ENCODE results near the gene AIF1. TPM values are rescaled to one million over a fixed set of nuclear protein-coding genes. Genes with fewer than 3 reads are reported as not detected.

Gene AIF1
- total RNA-seq, 1 experiment from 2014 or later = not detected

DNA sequence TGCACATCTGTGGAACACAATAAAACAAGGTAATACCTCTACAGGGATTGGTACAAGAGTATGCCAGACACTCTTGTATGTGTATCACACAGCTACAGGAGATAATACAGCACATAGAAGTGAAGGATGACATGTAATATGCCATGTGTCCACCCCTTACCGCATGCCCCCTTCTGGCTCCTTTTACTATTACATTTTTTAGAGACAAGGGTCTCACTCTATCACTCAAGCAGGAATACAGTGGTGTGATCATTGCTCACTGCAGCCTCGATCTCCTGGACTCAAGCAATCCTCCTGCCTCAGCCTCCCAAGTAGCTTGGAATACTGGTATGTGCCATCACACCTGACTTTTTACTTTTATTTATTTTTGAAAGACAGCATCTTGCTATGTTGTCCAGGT is 18.0 kb upstream of the AIF1 start:
- no peaks in the 10 kb centered on the region for H3K27me3 ChIP-seq (ENCODE audit: low read length)
- no peaks in the 10 kb centered on the region for H3K9me3 ChIP-seq (ENCODE audit: low read length)
- H3K4me2 ChIP-seq (ENCODE audit: low read length) = no peak overlapping the region
- H4K20me1 ChIP-seq (ENCODE audit: low read length) = no peaks in the 10 kb centered on the region
- no peaks in the 10 kb centered on the region for H3K4me1 ChIP-seq (ENCODE audit: insufficient read depth, low read length)
- ATAC-seq (peak; percentile 76), DNase-seq (peak; percentile 58)
- TF ChIP-seq, protein P1, sequence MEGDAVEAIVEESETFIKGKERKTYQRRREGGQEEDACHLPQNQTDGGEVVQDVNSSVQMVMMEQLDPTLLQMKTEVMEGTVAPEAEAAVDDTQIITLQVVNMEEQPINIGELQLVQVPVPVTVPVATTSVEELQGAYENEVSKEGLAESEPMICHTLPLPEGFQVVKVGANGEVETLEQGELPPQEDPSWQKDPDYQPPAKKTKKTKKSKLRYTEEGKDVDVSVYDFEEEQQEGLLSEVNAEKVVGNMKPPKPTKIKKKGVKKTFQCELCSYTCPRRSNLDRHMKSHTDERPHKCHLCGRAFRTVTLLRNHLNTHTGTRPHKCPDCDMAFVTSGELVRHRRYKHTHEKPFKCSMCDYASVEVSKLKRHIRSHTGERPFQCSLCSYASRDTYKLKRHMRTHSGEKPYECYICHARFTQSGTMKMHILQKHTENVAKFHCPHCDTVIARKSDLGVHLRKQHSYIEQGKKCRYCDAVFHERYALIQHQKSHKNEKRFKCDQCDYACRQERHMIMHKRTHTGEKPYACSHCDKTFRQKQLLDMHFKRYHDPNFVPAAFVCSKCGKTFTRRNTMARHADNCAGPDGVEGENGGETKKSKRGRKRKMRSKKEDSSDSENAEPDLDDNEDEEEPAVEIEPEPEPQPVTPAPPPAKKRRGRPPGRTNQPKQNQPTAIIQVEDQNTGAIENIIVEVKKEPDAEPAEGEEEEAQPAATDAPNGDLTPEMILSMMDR (conservative IDR thresholded peaks at IDR 0.05; ENCODE audit: low read depth, low read length) = peak; percentile 61
- TF ChIP-seq EZH2phosphoT487 (IDR thresholded peaks at IDR 0.05; ENCODE audit: borderline replicate concordance, low read length) = no peak
- intact Hi-C loops (cut with micrococcal nuclease) = no loop called here
- H2AFZ ChIP-seq (ENCODE audit: low read length) = no peak overlapping the region
- H3K36me3 ChIP-seq (ENCODE audit: low read depth, low read length) = no peaks in the 10 kb centered on the region
- H3K9me2 ChIP-seq (replicated peaks; ENCODE audit: low read length) = no peaks in the 10 kb centered on the region
- no TSS peak for BruUV-seq (replicated peaks)
- no peaks in the 10 kb centered on the region for H3K79me2 ChIP-seq (ENCODE audit: low read length)
- no peak overlapping the region for H3K27ac ChIP-seq (ENCODE audit: low read length)
- ChIA-PET CTCF (interaction anchor here (0.7 to 3.5 kb wide), 3 partner anchors 16 to 46 kb away, joined by 3 to 37 read pairs (median 4); no protein-coding TSS in a partner anchor), POLR2A (ENCODE audit: unreplicated experiment) (no interaction called here)
- H3F3A ChIP-seq (ENCODE audit: low read length, unreplicated experiment) = no peaks in the 10 kb centered on the region
- H3K9ac ChIP-seq (ENCODE audit: low read length) = no peak overlapping the region
- no peak overlapping the region for H3K4me3 ChIP-seq (ENCODE audit: low read length)

DNA sequence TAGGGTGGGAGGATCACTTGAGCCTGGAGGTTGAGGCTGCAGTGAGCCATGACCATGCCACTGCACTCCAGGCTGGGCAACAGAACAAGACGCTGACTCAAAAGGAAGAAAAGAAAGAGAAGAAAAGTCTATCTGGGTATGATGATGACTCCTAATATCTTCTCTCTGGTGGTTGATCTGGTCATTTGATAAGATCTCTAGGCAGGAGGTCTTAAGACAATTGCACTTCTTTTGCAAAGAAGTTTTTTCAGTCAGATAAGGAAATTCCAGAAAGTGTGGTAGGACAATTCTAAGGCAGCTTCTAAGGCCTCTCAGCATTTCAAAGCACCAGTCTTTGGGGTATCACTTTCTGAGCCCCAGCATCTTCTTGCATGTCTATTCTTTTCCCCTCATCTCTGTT is 7.7 kb upstream of the AIF1 start:
- no peak overlapping the region for H2AFZ ChIP-seq (ENCODE audit: low read length)
- no peaks in the 10 kb centered on the region for H3K79me2 ChIP-seq (ENCODE audit: low read length)
- intact Hi-C loops (cut with micrococcal nuclease) = no loop called here
- no peak for TF ChIP-seq EZH2 (IDR thresholded peaks at IDR 0.05; ENCODE audit: low read length, unreplicated experiment)
- no peak for TF ChIP-seq EZH2phosphoT487 (IDR thresholded peaks at IDR 0.05; ENCODE audit: borderline replicate concordance, low read length)
- TF ChIP-seq, protein P1 (conservative IDR thresholded peaks at IDR 0.05; ENCODE audit: low read depth, low read length) = no peak
- no peaks in the 10 kb centered on the region for H3K36me3 ChIP-seq (ENCODE audit: low read depth, low read length)
- DNase-seq (no peak), ATAC-seq (no peak)
- H3F3A ChIP-seq (ENCODE audit: low read length, unreplicated experiment) = no peaks in the 10 kb centered on the region
- no peak overlapping the region for H3K4me2 ChIP-seq (ENCODE audit: low read length)
- no peaks in the 10 kb centered on the region for H3K4me1 ChIP-seq (ENCODE audit: insufficient read depth, low read length)
- no peaks in the 10 kb centered on the region for H4K20me1 ChIP-seq (ENCODE audit: low read length)
- ChIA-PET POLR2A (ENCODE audit: unreplicated experiment) (no interaction called here), CTCF (no interaction called here)
- no TSS peak for BruUV-seq (replicated peaks)
- no peak overlapping the region for H3K27ac ChIP-seq (ENCODE audit: low read length)
- no peaks in the 10 kb centered on the region for H3K9me3 ChIP-seq (ENCODE audit: low read length)
- no peak overlapping the region for H3K9ac ChIP-seq (ENCODE audit: low read length)
- no peaks in the 10 kb centered on the region for H3K27me3 ChIP-seq (ENCODE audit: low read length)
- no peaks in the 10 kb centered on the region for H3K9me2 ChIP-seq (replicated peaks; ENCODE audit: low read length)
- H3K4me3 ChIP-seq (ENCODE audit: low read length) = no peak overlapping the region

DNA sequence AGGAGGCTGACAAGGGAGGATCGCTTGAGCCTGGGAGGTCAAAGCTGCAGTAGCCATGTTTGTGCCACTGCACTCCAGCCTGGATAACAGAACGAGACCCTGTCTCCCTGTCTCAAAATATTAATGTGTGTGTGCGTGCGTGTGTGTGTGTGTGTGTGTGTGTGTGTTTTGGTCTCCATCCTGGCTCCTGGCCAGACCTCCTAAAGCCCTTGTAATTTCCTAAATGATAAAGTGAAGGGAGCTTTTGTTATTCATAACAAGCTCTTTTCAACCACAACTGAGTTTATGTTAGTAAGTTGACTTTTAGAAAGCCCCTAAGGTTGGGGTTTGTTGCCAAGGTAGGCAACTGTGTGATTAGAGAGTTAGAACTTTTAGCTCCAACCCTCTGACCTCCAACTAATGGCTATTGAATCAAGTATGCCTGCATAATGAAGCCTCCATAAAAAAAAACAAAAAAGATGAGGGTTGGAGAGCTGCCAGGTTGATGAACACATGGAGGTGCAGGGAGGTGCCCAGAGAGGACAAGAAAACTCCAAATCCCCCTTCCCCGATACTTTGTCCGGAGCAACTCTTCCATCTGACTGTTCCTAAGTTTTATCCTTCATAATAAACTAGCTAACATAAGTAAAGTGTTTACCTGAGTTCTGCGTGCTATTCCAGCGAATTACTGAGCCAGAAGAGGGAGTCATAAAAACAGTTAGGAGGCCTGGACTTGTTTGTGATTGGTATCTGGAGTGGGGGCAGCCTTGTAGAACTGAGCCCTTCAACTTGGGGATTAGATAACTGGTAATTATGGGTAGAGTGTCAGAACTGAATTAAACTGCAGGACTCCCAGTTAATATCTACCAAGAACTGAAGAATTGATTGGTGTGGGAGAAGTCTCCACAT is 5.3 kb upstream of the AIF1 start:
- no TSS peak for BruUV-seq (replicated peaks)
- POLR2A ChIA-PET (ENCODE audit: unreplicated experiment) = no interaction called here
- no peaks in the 10 kb centered on the region for H3F3A ChIP-seq (ENCODE audit: low read length, unreplicated experiment)
- no peaks in the 10 kb centered on the region for H3K9me3 ChIP-seq (ENCODE audit: low read length)
- H3K79me2 ChIP-seq (ENCODE audit: low read length) = no peaks in the 10 kb centered on the region
- H3K36me3 ChIP-seq (ENCODE audit: low read depth, low read length) = no peaks in the 10 kb centered on the region
- H4K20me1 ChIP-seq (ENCODE audit: low read length) = no peaks in the 10 kb centered on the region
- no peaks in the 10 kb centered on the region for H3K4me1 ChIP-seq (ENCODE audit: insufficient read depth, low read length)
- H3K4me2 ChIP-seq (ENCODE audit: low read length) = no peak overlapping the region
- H3K27ac ChIP-seq (ENCODE audit: low read length) = no peak overlapping the region
- H3K27me3 ChIP-seq (ENCODE audit: low read length) = no peaks in the 10 kb centered on the region
- no peak for ATAC-seq
- no peak overlapping the region for H3K4me3 ChIP-seq (ENCODE audit: low read length)
- intact Hi-C loops (cut with micrococcal nuclease) = no loop called here
- CTCF ChIA-PET = interaction anchor here (0.6 kb wide), 1 partner anchor 64 kb away, joined by 3 read pairs; the partner anchor contains the start of gene ATP6V1G2
- H3K9ac ChIP-seq (ENCODE audit: low read length) = no peak overlapping the region
- H2AFZ ChIP-seq (ENCODE audit: low read length) = no peak overlapping the region
- no peaks in the 10 kb centered on the region for H3K9me2 ChIP-seq (replicated peaks; ENCODE audit: low read length)
- TF ChIP-seq EZH2phosphoT487 (IDR thresholded peaks at IDR 0.05; ENCODE audit: borderline replicate concordance, low read length) (no peak), EZH2 (IDR thresholded peaks at IDR 0.05; ENCODE audit: low read length, unreplicated experiment) (no peak)
- TF ChIP-seq, protein P1 (conservative IDR thresholded peaks at IDR 0.05; ENCODE audit: low read depth, low read length) = no peak
- DNase-seq = no peak

All from PC-3 (cell line).